ENCODE results near the gene TP53BP2.
"Not testable (repeated sequence)": the region's sequence is repeated elsewhere in the genome, so short reads cannot be mapped to it uniquely, and the experiment has no call there.

DNA sequence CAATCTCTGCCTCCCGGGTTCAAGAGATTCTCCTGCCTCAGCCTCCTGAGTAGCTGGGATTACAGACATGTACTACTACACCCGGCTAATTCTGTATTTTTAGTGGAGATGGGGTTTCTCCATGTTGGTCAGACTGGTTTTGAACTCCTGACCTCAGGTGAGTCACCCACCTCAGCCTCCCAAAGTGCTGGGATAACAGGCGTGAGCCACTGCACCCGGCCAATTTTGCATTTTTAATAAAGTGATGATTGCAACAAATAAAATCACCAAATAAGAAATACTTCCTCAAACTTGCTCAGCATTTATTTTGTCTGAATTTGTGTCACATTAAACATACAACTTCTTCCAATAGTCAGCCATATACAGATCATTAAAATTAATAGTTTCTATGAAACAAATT lies 35.8 kb downstream of the TP53BP2 start:
- TF ChIP-seq, protein P1, sequence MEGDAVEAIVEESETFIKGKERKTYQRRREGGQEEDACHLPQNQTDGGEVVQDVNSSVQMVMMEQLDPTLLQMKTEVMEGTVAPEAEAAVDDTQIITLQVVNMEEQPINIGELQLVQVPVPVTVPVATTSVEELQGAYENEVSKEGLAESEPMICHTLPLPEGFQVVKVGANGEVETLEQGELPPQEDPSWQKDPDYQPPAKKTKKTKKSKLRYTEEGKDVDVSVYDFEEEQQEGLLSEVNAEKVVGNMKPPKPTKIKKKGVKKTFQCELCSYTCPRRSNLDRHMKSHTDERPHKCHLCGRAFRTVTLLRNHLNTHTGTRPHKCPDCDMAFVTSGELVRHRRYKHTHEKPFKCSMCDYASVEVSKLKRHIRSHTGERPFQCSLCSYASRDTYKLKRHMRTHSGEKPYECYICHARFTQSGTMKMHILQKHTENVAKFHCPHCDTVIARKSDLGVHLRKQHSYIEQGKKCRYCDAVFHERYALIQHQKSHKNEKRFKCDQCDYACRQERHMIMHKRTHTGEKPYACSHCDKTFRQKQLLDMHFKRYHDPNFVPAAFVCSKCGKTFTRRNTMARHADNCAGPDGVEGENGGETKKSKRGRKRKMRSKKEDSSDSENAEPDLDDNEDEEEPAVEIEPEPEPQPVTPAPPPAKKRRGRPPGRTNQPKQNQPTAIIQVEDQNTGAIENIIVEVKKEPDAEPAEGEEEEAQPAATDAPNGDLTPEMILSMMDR (conservative IDR thresholded peaks at IDR 0.05; ENCODE audit: low read length): not testable (repeated sequence)
- not testable (repeated sequence) for TF ChIP-seq EZH2phosphoT487 (IDR thresholded peaks at IDR 0.05; ENCODE audit: borderline replicate concordance, low read depth, low read length)

Measured in OCI-LY7 (cell line).